Trophoblast cell (in vitro differentiated cells and primary cell): Measurements from ENCODE around the gene RANBP9.

Experiments used
- DNase-seq, 2 donors: peaks; one replicate each; pipeline ENCODE4 v3.0.0-alpha.2; 2016
- H2AFZ ChIP-seq: 2 replicates; pipeline ENCODE4 v1.6.1; 2013; ENCODE audit warnings: low read length, moderate library complexity, mild to moderate bottlenecking; ENCODE audit not compliant: insufficient read depth, poor library complexity
- H2AK5ac ChIP-seq: 2 replicates; pipeline ENCODE4 v1.6.1; 2013; ENCODE audit warnings: mild to moderate bottlenecking, low read length
- H2BK120ac ChIP-seq: 2 replicates; pipeline ENCODE4 v1.6.1; 2013; ENCODE audit warnings: low read length, mild to moderate bottlenecking, moderate library complexity; ENCODE audit not compliant: insufficient read depth, poor library complexity
- H2BK12ac ChIP-seq: 2 replicates; pipeline ENCODE4 v1.6.1; 2013; ENCODE audit warnings: mild to moderate bottlenecking, low read length, moderate library complexity
- H2BK5ac ChIP-seq: 2 replicates; pipeline ENCODE4 v1.6.1; 2013; ENCODE audit warnings: low read length, low read depth, moderate library complexity, mild to moderate bottlenecking; ENCODE audit not compliant: poor library complexity
- H3K14ac ChIP-seq: 2 replicates; pipeline ENCODE4 v1.6.1; 2013; ENCODE audit warnings: mild to moderate bottlenecking, low read length
- H3K18ac ChIP-seq: 2 replicates; pipeline ENCODE4 v1.6.1; 2013; ENCODE audit warnings: mild to moderate bottlenecking, low read length
- H3K23ac ChIP-seq: 2 replicates; pipeline ENCODE4 v1.6.1; 2013; ENCODE audit warnings: low read length
- H3K27ac ChIP-seq: 2 replicates; pipeline ENCODE4 v1.5.1; 2013; ENCODE audit warnings: low read depth, mild to moderate bottlenecking, inconsistent platforms, low read length, moderate library complexity
- H3K27me3 ChIP-seq: 2 replicates; pipeline ENCODE4 v1.6.1; 2013; ENCODE audit warnings: inconsistent platforms, mild to moderate bottlenecking, low read length, moderate library complexity; ENCODE audit not compliant: insufficient read depth
- H3K36me3 ChIP-seq, 2 experiments: 1 replicate in 1 of 2; 2 replicates in 1 of 2; pipeline ENCODE4 v1.6.1; 2013; ENCODE audit warnings: low read length in 2 of 2, mild to moderate bottlenecking in 2 of 2, moderate library complexity in 1 of 2; ENCODE audit not compliant: insufficient read depth in 2 of 2, control insufficient read depth in 1 of 2
- H3K4ac ChIP-seq: 2 replicates; pipeline ENCODE4 v1.6.1; 2013; ENCODE audit warnings: low read depth, mild to moderate bottlenecking, low read length, moderate library complexity
- H3K4me1 ChIP-seq, 2 experiments: 1 replicate in 1 of 2; 2 replicates in 1 of 2; pipeline ENCODE4 v1.6.1; 2013; ENCODE audit warnings: low read length in 2 of 2, mild to moderate bottlenecking in 2 of 2, moderate library complexity in 1 of 2; ENCODE audit not compliant: insufficient read depth in 2 of 2, control insufficient read depth in 1 of 2
- H3K4me2 ChIP-seq: 2 replicates; pipeline ENCODE4 v1.6.1; 2013; ENCODE audit warnings: inconsistent platforms, mild to moderate bottlenecking, low read length, moderate library complexity
- H3K4me3 ChIP-seq: 2 replicates; pipeline ENCODE4 v1.5.1; 2013; ENCODE audit warnings: mild to moderate bottlenecking, low read depth, low read length, inconsistent platforms
- H3K79me1 ChIP-seq: one replicate; pipeline ENCODE4 v1.6.1; 2013; ENCODE audit warnings: low read length
- H3K79me2 ChIP-seq: 2 replicates; pipeline ENCODE4 v1.6.1; 2013; ENCODE audit warnings: low read length, mild to moderate bottlenecking; ENCODE audit not compliant: control insufficient read depth, insufficient read depth, poor library complexity
- H3K9ac ChIP-seq: 2 replicates; pipeline ENCODE4 v1.6.1; 2013; ENCODE audit warnings: mild to moderate bottlenecking, low read length
- H3K9me3 ChIP-seq: 2 replicates; pipeline ENCODE4 v1.6.1; 2013; ENCODE audit warnings: low read depth, mild to moderate bottlenecking, control low read depth, inconsistent platforms, low read length; ENCODE audit not compliant: insufficient read depth
- H4K12ac ChIP-seq: 2 replicates; pipeline ENCODE4 v1.6.1; 2013; ENCODE audit warnings: low read depth, mild to moderate bottlenecking, low read length, moderate library complexity
- H4K8ac ChIP-seq: 2 replicates; pipeline ENCODE4 v1.6.1; 2013; ENCODE audit warnings: low read depth, mild to moderate bottlenecking, low read length, moderate library complexity
- H4K91ac ChIP-seq: one replicate; pipeline ENCODE4 v1.6.1; 2013; ENCODE audit warnings: low read depth, mild to moderate bottlenecking, low read length, moderate library complexity
- WGBS: extraction: QIAGEN DNeasy Blood & Tissue Kit; methylation state at CpG from one replicate; pipeline ENCODE4 v1.1.7; 2013; ENCODE audit warnings: missing lambda C conversion rate; ENCODE audit not compliant: insufficient read length, insufficient coverage; ENCODE audit errors: extremely low coverage; 5-methylcytosine and 5-hydroxymethylcytosine counted together

The RANBP9 gene

GRCh38 chr6:13589801-13590200 lies 121.8 kb downstream of the RANBP9 start:
- no peak overlapping the region for H3K4ac ChIP-seq
- H3K9me3 ChIP-seq: no peaks in the 10 kb centered on the region
- H3K9ac ChIP-seq: no peak overlapping the region
- no peak for DNase-seq
- no peak overlapping the region for H3K18ac ChIP-seq
- no peak overlapping the region for H3K23ac ChIP-seq
- H3K14ac ChIP-seq: no peak overlapping the region
- H3K4me3 ChIP-seq: no peak overlapping the region
- no peak overlapping the region for H4K8ac ChIP-seq
- no peak overlapping the region for H3K27ac ChIP-seq
- H2BK5ac ChIP-seq: no peak overlapping the region
- no peaks in the 10 kb centered on the region for H3K4me1 ChIP-seq
- no peak overlapping the region for H4K12ac ChIP-seq
- H3K79me1 ChIP-seq: no peaks in the 10 kb centered on the region
- H3K4me2 ChIP-seq: no peak overlapping the region
- H2AFZ ChIP-seq: no peak overlapping the region
- no peak overlapping the region for H4K91ac ChIP-seq
- no peak overlapping the region for H2BK120ac ChIP-seq
- H3K27me3 ChIP-seq: no peaks in the 10 kb centered on the region
- H2BK12ac ChIP-seq: no peak overlapping the region
- WGBS: no CpG with 5 or more reads among the region's 9 CpGs
- no peaks in the 10 kb centered on the region for H3K79me2 ChIP-seq
- no peak overlapping the region for H2AK5ac ChIP-seq
- peaks cover 14 to 19% of the 10 kb centered on the region in 2 experiments for H3K36me3 ChIP-seq

DNA sequence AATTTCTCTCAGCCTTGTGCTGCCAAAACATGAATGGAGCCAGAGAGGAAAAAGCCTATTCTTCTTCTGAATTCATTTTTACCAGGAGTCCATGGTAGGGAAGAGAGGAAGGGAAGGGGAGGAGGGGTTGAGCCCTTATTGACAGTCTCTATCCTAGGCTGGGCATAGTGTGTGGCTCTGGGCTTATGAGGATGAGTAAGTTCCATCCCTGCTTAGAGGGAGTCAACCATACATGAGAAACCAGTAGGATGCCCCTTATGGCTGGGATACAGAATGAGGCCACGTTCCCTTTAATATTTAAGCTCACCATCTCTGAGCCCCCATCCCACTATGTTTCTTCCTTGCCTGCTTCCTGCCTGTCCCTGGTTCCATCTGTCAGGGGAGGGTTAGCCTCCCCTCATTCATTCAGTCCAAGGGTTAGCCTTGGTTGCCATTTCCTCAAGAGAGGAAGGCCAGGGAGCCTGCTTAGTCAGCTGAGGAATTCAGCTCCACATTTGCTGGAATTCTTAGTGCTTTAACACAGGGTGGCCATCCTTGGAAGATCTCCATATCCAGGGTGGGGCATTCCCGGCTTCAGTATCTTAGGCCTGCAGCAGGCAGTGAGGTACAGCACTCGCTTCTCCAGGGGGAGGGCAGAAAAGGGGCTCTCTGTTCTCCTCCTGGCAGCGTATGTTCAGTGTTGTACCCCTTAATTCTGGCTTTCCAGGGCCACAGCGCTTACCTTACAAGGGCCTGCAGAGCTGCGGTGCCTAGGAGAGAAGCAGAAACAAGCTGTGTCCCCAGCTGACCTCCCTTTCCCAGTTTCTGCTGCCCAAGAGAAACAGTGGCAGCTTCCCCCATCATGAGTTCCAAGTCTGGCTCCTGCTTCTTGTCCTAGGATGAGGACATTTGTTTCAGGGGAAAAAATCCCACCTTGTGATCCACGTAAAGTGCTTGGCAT lies 124.8 kb downstream of the RANBP9 start:
- H4K12ac ChIP-seq: no peak overlapping the region
- no peaks in the 10 kb centered on the region for H3K79me2 ChIP-seq
- H2AFZ ChIP-seq: no peak overlapping the region
- H3K36me3 ChIP-seq: peaks cover 9 to 11% of the 10 kb centered on the region in 2 experiments
- no peak overlapping the region for H2BK12ac ChIP-seq
- H4K91ac ChIP-seq: no peak overlapping the region
- H3K4me2 ChIP-seq: no peak overlapping the region
- H3K4me1 ChIP-seq: no peaks in the 10 kb centered on the region
- H3K18ac ChIP-seq: no peak overlapping the region
- no peak overlapping the region for H3K14ac ChIP-seq
- no peak overlapping the region for H2BK120ac ChIP-seq
- no peak for DNase-seq
- no peak overlapping the region for H3K4ac ChIP-seq
- H2AK5ac ChIP-seq: no peak overlapping the region
- no peak overlapping the region for H3K9ac ChIP-seq
- no peaks in the 10 kb centered on the region for H3K9me3 ChIP-seq
- no peak overlapping the region for H2BK5ac ChIP-seq
- H3K23ac ChIP-seq: no peak overlapping the region
- H3K27me3 ChIP-seq: no peaks in the 10 kb centered on the region
- H3K4me3 ChIP-seq: no peak overlapping the region
- no CpG with 5 or more reads among the region's 7 CpGs for WGBS
- no peak overlapping the region for H3K27ac ChIP-seq
- H3K79me1 ChIP-seq: no peaks in the 10 kb centered on the region
- no peak overlapping the region for H4K8ac ChIP-seq

DNA sequence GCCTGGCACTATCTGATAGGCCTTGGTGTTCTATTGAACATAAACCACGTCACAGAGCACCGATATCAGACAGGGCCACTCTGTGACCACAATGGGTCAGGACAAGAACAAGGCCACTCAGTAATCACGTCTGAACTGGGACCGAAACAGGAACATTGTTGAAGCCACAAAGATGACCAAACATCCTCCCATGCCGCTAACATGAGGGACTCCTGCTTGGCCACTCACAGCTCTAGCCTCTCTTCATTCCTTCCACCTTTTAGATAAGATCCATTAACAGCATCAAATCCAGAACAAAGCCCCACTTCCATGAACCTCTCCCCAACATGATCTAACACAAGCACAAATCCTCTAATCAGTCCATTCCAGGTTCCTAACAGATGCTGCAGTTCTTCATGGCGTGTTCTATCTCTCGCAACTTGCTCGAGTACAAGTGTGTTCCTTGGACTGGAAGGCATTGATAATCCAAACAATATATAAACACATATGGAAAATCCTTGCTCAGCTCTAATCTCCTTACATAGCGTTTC lies 129.9 kb downstream of the RANBP9 start:
- no peak overlapping the region for H3K18ac ChIP-seq
- H3K9ac ChIP-seq: no peak overlapping the region
- no peak overlapping the region for H4K8ac ChIP-seq
- no peak overlapping the region for H3K4me3 ChIP-seq
- H3K23ac ChIP-seq: no peak overlapping the region
- no peak overlapping the region for H3K4me2 ChIP-seq
- no peak overlapping the region for H2BK12ac ChIP-seq
- no peak overlapping the region for H2AK5ac ChIP-seq
- no peaks in the 10 kb centered on the region for H3K79me1 ChIP-seq
- no peak overlapping the region for H2AFZ ChIP-seq
- H3K9me3 ChIP-seq: no peaks in the 10 kb centered on the region
- no peak overlapping the region for H3K14ac ChIP-seq
- H3K36me3 ChIP-seq: no peaks in the 10 kb centered on the region
- WGBS: 100% methylated on average over 1 of the region's 9 CpGs
- DNase-seq: no peak
- no peak overlapping the region for H3K4ac ChIP-seq
- H4K12ac ChIP-seq: no peak overlapping the region
- no peak overlapping the region for H2BK5ac ChIP-seq
- H3K27me3 ChIP-seq: no peaks in the 10 kb centered on the region
- H3K4me1 ChIP-seq: no peaks in the 10 kb centered on the region
- no peak overlapping the region for H3K27ac ChIP-seq
- no peak overlapping the region for H2BK120ac ChIP-seq
- no peak overlapping the region for H4K91ac ChIP-seq
- no peaks in the 10 kb centered on the region for H3K79me2 ChIP-seq

DNA sequence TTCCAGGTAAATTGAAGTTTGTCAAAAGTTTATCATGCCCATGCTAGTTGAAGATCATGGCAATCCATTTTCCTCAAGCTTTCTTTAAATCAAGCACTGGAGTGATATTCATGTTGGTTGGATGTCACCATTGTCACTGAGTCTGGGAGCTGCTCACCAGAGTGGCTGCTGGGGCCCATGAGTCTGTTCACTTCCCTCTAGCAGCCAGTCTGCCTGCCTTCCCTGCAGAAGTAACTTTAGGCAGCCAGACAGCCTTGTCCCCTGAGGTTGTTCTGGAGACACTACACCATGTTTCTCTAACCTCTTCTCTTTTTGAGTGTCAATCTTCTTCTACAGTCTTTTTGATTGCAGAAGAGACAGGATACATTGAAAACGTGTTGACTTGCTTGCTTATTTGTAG lies 131.7 kb downstream of the RANBP9 start:
- Histone ChIP-seq H3K79me2 (peaks cover 1% of the 10 kb centered on the region), H3K14ac (no peak overlapping the region), H3K18ac (no peak overlapping the region), H3K9me3 (no peaks in the 10 kb centered on the region), H3K23ac (no peak overlapping the region), H2AK5ac (no peak overlapping the region), H3K4me2 (no peak overlapping the region), H3K27me3 (no peaks in the 10 kb centered on the region), H3K9ac (no peak overlapping the region), H3K4me3 (no peak overlapping the region), H2BK5ac (no peak overlapping the region), H2BK12ac (no peak overlapping the region), H3K36me3 (no peaks in the 10 kb centered on the region), H4K91ac (no peak overlapping the region), H3K27ac (no peak overlapping the region), H3K79me1 (peaks cover 1% of the 10 kb centered on the region), H3K4me1 (no peaks in the 10 kb centered on the region), H2AFZ (no peak overlapping the region), H2BK120ac (no peak overlapping the region), H3K4ac (no peak overlapping the region), H4K8ac (no peak overlapping the region), H4K12ac (no peak overlapping the region)
- WGBS: no CpG with 5 or more reads among the region's 1 CpG
- no peak for DNase-seq
